PC-3 (cell line): ENCODE results near the gene ZMYND10. TPM values are rescaled to one million over a fixed set of nuclear protein-coding genes. Genes with fewer than 3 reads are reported as not detected.

ENCODE experiments used
- ATAC-seq: fragments of 200-7000 bp; cut with Tn5 transposase; 2 replicates; pipeline ENCODE4 v1.9.1; 2020; ENCODE audit warnings: mild to moderate bottlenecking, moderate library complexity
- BruUV-seq: library from RNA; stranded (reverse); fragments of 400-500 nt; replicated peaks from 2 replicates; lab custom pipeline; 2021; lab: Mats Ljungman, UMichigan
- CTCF ChIA-PET: fragments of 300-600 bp; sonication (Branson Sonifier 250); formaldehyde crosslinking; loops from one replicate; lab custom pipeline; 2022; ENCODE audit warnings: antibody characterized with exemption; lab: Charles Lee
- POLR2A ChIA-PET: fragments of 300-600 bp; sonication (Branson Sonifier 250); formaldehyde crosslinking; loops from one replicate; lab custom pipeline; 2022; ENCODE audit warnings: antibody characterized with exemption; ENCODE audit not compliant: unreplicated experiment; lab: Charles Lee
- DNase-seq: peaks from one replicate; pipeline ENCODE4 v3.0.0-alpha.2; 2015
- H2AFZ ChIP-seq: fragments of 300-600 bp; sonication (generic); 2 replicates; pipeline ENCODE4 v1.6.0; 2016; ENCODE audit warnings: antibody characterized with exemption, low read length
- H3F3A ChIP-seq: fragments of 300-600 bp; sonication (generic); one replicate; pipeline ENCODE4 v1.6.0; 2017; ENCODE audit warnings: antibody characterized with exemption, low read length, control low read depth, mild to moderate bottlenecking; ENCODE audit not compliant: unreplicated experiment
- H3K27ac ChIP-seq: fragments of 300-600 bp; sonication (generic); 2 replicates; pipeline ENCODE4 v1.5.1; 2016; ENCODE audit warnings: mild to moderate bottlenecking, low read length
- H3K27me3 ChIP-seq: fragments of 300-600 bp; sonication (generic); 2 replicates; pipeline ENCODE4 v1.6.1; 2016; ENCODE audit warnings: low read length, mixed read lengths
- H3K36me3 ChIP-seq: fragments of 300-600 bp; sonication (generic); 2 replicates; pipeline ENCODE4 v1.6.1; 2016; ENCODE audit warnings: low read depth, mixed run types, low read length, mixed read lengths
- H3K4me1 ChIP-seq: fragments of 300-600 bp; sonication (generic); 2 replicates; pipeline ENCODE4 v1.5.1; 2016; ENCODE audit warnings: low read length; ENCODE audit not compliant: insufficient read depth
- H3K4me2 ChIP-seq: fragments of 300-600 bp; sonication (generic); 2 replicates; pipeline ENCODE4 v1.6.0; 2016; ENCODE audit warnings: low read length
- H3K4me3 ChIP-seq: fragments of 300-600 bp; sonication (generic); 2 replicates; pipeline ENCODE4 v1.5.1; 2016; ENCODE audit warnings: mild to moderate bottlenecking, low read length, mixed read lengths
- H3K79me2 ChIP-seq: fragments of 300-600 bp; sonication (generic); 2 replicates; pipeline ENCODE4 v1.6.1; 2017; ENCODE audit warnings: low read length, mixed read lengths
- H3K9ac ChIP-seq: fragments of 300-600 bp; sonication (generic); 2 replicates; pipeline ENCODE4 v1.6.0; 2016; ENCODE audit warnings: mild to moderate bottlenecking, low read length
- H3K9me2 ChIP-seq: fragments of 300-600 bp; sonication (generic); replicated peaks from 2 replicates; pipeline ENCODE4 v1.6.1; 2016; ENCODE audit warnings: mixed run types, low read length, mixed read lengths
- H3K9me3 ChIP-seq: fragments of 300-600 bp; sonication (generic); 2 replicates; pipeline ENCODE4 v1.6.1; 2016; ENCODE audit warnings: low read length, mixed read lengths
- H4K20me1 ChIP-seq: fragments of 300-600 bp; sonication (generic); 2 replicates; pipeline ENCODE4 v1.6.1; 2016; ENCODE audit warnings: low read length, mixed read lengths
- EZH2 ChIP-seq: fragments of 300-600 bp; sonication (generic); IDR thresholded peaks from one replicate; pipeline ENCODE4 v1.6.1; 2017; ENCODE audit warnings: antibody characterized with exemption, mild to moderate bottlenecking, low read length; ENCODE audit not compliant: unreplicated experiment
- EZH2phosphoT487 ChIP-seq: fragments of 300-600 bp; sonication (generic); IDR thresholded peaks from 2 replicates; pipeline ENCODE4 v1.6.1; 2018; ENCODE audit warnings: mild to moderate bottlenecking, antibody characterized with exemption, low read length, borderline replicate concordance
- intact Hi-C: fragments of 100-400 bp; cut with micrococcal nuclease; formaldehyde crosslinking; loops from 2 replicates; pipeline ENCODE4 v1.9.0; 2023
- total RNA-seq: library from RNA; depleted of rRNA; stranded (reverse); fragments of >200 nt; gene quantifications from 2 replicates; pipeline ENCODE4 v1.2.3, GENCODE V29; 2014
- TF ChIP-seq, protein P1 (sequence below): fragments of 300-600 bp; sonication (generic); conservative IDR thresholded peaks from 2 replicates; pipeline ENCODE4 v1.5.1; 2017; ENCODE audit warnings: antibody characterized with exemption, low read depth, mild to moderate bottlenecking, low read length

Gene ZMYND10
- total RNA-seq, 1 experiment from 2014 or later, result 1.6 TPM

DNA sequence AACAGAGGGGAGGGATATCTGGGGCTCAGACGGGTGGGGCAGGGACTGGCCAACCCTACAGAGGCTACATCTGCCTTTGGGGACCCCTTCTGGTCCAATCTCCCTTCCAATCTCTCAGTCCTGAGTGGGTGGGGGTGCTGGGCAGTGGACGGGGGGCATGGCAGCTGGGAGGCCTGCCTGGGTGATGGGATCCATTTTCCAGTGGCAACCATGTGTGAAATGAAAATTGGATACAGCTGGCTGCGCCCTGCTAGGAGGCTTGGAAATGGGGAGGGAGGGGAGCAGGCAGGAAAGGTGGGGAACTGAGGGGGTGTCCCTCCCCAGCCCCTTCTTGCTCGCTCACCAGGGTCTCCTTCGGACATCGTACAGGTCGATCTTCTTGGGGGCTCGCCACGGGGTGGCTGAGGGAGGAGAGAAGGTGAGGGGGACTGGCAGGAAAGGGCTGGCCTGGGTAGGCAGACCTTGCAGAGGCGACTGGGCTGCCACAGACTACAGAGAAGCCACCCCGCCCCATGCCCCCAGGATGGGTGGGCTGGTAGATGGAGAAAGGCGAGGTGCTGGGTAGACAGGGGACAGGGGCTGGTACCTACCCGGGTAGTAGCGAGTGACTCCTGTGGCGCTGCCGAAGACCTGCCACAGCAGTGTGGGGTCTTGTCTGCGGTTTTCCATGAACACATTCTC lies 35.0 kb upstream of the ZMYND10 start:
- Histone ChIP-seq H4K20me1 (no peaks in the 10 kb centered on the region), H3K9ac (no peak overlapping the region), H3K27ac (no peak overlapping the region), H3K9me2 (no peaks in the 10 kb centered on the region), H3K4me2 (no peak overlapping the region), H3K27me3 (no peaks in the 10 kb centered on the region), H3K4me1 (no peaks in the 10 kb centered on the region), H3K4me3 (no peak overlapping the region), H3K36me3 (no peaks in the 10 kb centered on the region), H2AFZ (no peak overlapping the region), H3K9me3 (no peaks in the 10 kb centered on the region), H3F3A (no peaks in the 10 kb centered on the region), H3K79me2 (no peaks in the 10 kb centered on the region)
- CTCF ChIA-PET, result no interaction called here
- BruUV-seq, result no TSS peak
- POLR2A ChIA-PET, result no interaction called here
- TF ChIP-seq EZH2phosphoT487 (no peak), EZH2 (no peak)
- TF ChIP-seq, protein P1, sequence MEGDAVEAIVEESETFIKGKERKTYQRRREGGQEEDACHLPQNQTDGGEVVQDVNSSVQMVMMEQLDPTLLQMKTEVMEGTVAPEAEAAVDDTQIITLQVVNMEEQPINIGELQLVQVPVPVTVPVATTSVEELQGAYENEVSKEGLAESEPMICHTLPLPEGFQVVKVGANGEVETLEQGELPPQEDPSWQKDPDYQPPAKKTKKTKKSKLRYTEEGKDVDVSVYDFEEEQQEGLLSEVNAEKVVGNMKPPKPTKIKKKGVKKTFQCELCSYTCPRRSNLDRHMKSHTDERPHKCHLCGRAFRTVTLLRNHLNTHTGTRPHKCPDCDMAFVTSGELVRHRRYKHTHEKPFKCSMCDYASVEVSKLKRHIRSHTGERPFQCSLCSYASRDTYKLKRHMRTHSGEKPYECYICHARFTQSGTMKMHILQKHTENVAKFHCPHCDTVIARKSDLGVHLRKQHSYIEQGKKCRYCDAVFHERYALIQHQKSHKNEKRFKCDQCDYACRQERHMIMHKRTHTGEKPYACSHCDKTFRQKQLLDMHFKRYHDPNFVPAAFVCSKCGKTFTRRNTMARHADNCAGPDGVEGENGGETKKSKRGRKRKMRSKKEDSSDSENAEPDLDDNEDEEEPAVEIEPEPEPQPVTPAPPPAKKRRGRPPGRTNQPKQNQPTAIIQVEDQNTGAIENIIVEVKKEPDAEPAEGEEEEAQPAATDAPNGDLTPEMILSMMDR, result no peak
- intact Hi-C loops, result no loop called here
- DNase-seq (no peak), ATAC-seq (no peak)

DNA sequence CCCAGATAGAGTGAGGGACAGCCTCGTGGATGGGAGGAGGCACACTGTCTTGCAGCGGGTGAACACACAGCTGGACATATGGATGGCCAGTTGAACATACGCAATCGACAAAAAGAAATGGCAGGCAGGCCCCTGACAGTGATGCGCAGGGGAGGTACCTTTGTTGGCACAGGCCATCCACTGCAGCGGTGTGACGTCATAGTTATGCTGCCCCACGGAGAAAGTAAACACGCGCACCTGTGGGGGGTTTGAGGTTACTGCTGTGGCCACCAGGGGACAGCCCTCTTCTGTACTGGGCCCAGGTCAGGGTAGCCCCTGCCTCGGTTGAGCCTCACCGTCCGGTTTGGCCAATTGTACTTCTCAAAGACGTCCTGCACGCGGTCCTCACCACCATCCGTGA lies 33.2 kb upstream of the ZMYND10 start:
- intact Hi-C loops, result no loop called here
- Histone ChIP-seq H3K36me3 (no peaks in the 10 kb centered on the region), H3K4me2 (no peak overlapping the region), H2AFZ (no peak overlapping the region), H3K4me1 (no peaks in the 10 kb centered on the region), H3K9me3 (no peaks in the 10 kb centered on the region), H3K27me3 (no peaks in the 10 kb centered on the region), H3K79me2 (no peaks in the 10 kb centered on the region), H3F3A (no peaks in the 10 kb centered on the region), H3K4me3 (no peak overlapping the region), H3K9me2 (no peaks in the 10 kb centered on the region), H4K20me1 (no peaks in the 10 kb centered on the region), H3K27ac (no peak overlapping the region), H3K9ac (no peak overlapping the region)
- BruUV-seq, result no TSS peak
- DNase-seq (no peak), ATAC-seq (no peak)
- ChIA-PET CTCF (no interaction called here), POLR2A (no interaction called here)
- TF ChIP-seq EZH2phosphoT487 (no peak), EZH2 (no peak)
- TF ChIP-seq, protein P1, result no peak

DNA sequence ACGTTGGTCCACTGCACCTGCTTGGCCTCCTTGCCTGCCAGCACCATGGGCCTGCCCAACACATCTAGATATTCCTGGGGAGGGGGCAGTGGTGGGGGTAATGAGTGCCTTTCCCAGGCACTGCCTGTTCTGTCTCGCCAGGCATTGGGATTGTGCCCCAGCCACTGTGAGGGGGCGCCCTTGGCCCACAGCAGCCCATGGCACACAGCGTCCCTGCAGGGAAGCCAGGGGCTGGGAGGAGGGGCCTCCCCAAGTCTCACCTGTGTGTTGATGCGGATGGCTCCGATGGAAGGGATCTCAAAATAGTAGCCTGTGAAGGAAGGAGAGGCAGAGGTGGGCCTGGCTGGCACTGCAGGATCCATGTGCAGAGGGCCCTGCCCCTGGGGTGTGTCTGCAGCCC lies 32.5 kb upstream of the ZMYND10 start:
- ATAC-seq, result no peak
- Histone ChIP-seq H3K79me2 (no peaks in the 10 kb centered on the region), H3K9ac (no peak overlapping the region), H4K20me1 (no peaks in the 10 kb centered on the region), H3K9me3 (no peaks in the 10 kb centered on the region), H3K4me2 (no peak overlapping the region), H2AFZ (no peak overlapping the region), H3K36me3 (no peaks in the 10 kb centered on the region), H3F3A (no peaks in the 10 kb centered on the region), H3K27me3 (no peaks in the 10 kb centered on the region), H3K27ac (no peak overlapping the region), H3K4me3 (no peak overlapping the region), H3K9me2 (no peaks in the 10 kb centered on the region), H3K4me1 (no peaks in the 10 kb centered on the region)
- POLR2A ChIA-PET, result no interaction called here
- BruUV-seq, result no TSS peak
- no peak for DNase-seq
- intact Hi-C loops, result no loop called here
- TF ChIP-seq EZH2phosphoT487, result no peak
- TF ChIP-seq, protein P1, result 0 out of 2 replicates have a peak, but pooled peaks have one; percentile 11
- CTCF ChIA-PET, result no interaction called here
